GM12878 (cell line): Measurements from ENCODE around the gene RASGRP3.
A peak's percentile ranks its signal among the peaks of the same experiment; 100 is the strongest.

ENCODE experiments used
- CTCF ChIP-seq, 3 experiments: IDR thresholded peaks in 2 of 3; conservative IDR thresholded peaks in 1 of 3; 2 replicates each; pipeline ENCODE4 v1.5.1; 2011; ENCODE audit warnings: low read depth in 3 of 3, low read length in 3 of 3, mild to moderate bottlenecking in 3 of 3, control low read depth in 2 of 3, moderate library complexity in 2 of 3, inconsistent platforms in 1 of 3, mixed read lengths in 1 of 3; ENCODE audit not compliant: control insufficient read depth in 2 of 3, insufficient read depth in 1 of 3; ENCODE audit errors: extremely low read depth in 1 of 3
- EZH2 ChIP-seq: IDR thresholded peaks from 2 replicates; pipeline ENCODE4 v1.6.1; 2012; ENCODE audit warnings: low read depth, mild to moderate bottlenecking, control low read depth, inconsistent platforms, low read length, borderline replicate concordance; ENCODE audit not compliant: control insufficient read depth
- FOXK2 ChIP-seq: fragments of 450-650 bp; IDR thresholded peaks from 2 replicates; pipeline ENCODE4 v1.6.1; 2017; ENCODE audit warnings: mild to moderate bottlenecking, moderate library complexity
- HDAC2 ChIP-seq: fragments of 200-600 bp; sonication (generic); IDR thresholded peaks from 2 replicates; pipeline ENCODE4 v1.6.1; 2017
- MAX ChIP-seq: IDR thresholded peaks from 2 replicates; pipeline ENCODE4 v1.6.1; 2012; ENCODE audit warnings: low read depth, low read length, improper control_type of control experiment
- POLR2A ChIP-seq: IDR thresholded peaks from 2 replicates; pipeline ENCODE4 v1.6.1; 2011; ENCODE audit warnings: low read depth, mild to moderate bottlenecking, low read length
- POLR2AphosphoS5 ChIP-seq: IDR thresholded peaks from 2 replicates; pipeline ENCODE4 v1.6.1; 2011; ENCODE audit warnings: mild to moderate bottlenecking, low read length, inconsistent platforms
- TAF1 ChIP-seq: IDR thresholded peaks from 2 replicates; pipeline ENCODE4 v1.6.1; 2011; ENCODE audit warnings: mild to moderate bottlenecking, low read depth, low read length, borderline replicate concordance
- YY1 ChIP-seq: IDR thresholded peaks from 2 replicates; pipeline ENCODE4 v1.6.1; 2011; ENCODE audit warnings: low read depth, mild to moderate bottlenecking, low read length

GRCh38 chr2:33476131-33476792 lies at the start of gene RASGRP3:
- TF ChIP-seq CTCF (IDR thresholded peaks at IDR 0.05 in 2 of 3, conservative IDR thresholded peaks at IDR 0.05 in 1 of 3; ENCODE audit: control insufficient read depth in 2 of 3, extremely low read depth in 1 of 3, insufficient read depth in 1 of 3, low read depth in 3 of 3, low read length in 3 of 3) (no peak), YY1 (no peak), POLR2AphosphoS5 (peak; percentile 95), EZH2 (no peak), TAF1 (peak; percentile 82; the same call in 1 of the 2 replicates), HDAC2 (no peak), MAX (peak; percentile 69; the same call in 1 of the 2 replicates), POLR2A (peak; percentile 82), FOXK2 (no peak)
